ENCODE measurements around the gene PRSS33.

The PRSS33 gene

DNA sequence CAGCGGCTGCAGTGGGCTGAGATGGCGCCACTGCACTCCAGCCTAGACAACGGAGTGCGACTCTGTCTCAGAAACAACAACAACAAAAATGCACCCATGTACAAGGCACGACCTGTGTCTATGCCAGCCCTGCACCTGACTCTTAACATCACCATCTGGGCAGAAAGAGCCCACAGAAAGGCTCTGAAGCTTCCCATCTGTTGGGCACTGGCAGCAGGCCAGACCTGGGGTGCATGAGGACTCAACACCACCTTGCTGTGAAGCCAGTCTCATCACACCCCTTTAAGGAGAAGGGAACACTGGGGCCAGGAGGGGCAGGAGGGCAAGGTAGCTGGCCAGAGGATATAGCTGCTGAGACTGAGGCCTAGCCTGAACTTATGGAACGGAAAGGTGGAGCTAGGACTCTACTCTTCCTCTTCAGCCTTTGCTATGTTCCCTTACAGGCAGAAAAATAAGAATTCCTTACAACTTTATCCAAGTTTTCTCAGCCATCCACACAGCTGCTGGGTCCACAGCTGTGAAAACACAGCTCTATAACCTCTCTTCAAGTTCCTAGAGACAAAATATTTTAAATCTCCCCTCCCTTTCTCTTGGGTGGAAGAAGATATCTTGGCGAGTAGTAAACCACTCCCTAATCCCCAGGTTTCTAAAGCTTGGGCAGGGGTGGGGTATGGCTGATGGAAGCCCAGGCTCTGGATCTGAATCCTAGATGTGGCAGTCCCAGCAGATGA, 13.0 kb downstream of the PRSS33 start:
- TF ChIP-seq, protein P1, sequence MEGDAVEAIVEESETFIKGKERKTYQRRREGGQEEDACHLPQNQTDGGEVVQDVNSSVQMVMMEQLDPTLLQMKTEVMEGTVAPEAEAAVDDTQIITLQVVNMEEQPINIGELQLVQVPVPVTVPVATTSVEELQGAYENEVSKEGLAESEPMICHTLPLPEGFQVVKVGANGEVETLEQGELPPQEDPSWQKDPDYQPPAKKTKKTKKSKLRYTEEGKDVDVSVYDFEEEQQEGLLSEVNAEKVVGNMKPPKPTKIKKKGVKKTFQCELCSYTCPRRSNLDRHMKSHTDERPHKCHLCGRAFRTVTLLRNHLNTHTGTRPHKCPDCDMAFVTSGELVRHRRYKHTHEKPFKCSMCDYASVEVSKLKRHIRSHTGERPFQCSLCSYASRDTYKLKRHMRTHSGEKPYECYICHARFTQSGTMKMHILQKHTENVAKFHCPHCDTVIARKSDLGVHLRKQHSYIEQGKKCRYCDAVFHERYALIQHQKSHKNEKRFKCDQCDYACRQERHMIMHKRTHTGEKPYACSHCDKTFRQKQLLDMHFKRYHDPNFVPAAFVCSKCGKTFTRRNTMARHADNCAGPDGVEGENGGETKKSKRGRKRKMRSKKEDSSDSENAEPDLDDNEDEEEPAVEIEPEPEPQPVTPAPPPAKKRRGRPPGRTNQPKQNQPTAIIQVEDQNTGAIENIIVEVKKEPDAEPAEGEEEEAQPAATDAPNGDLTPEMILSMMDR (IDR thresholded peaks at IDR 0.05; ENCODE audit: control insufficient read depth, insufficient read depth, low read depth, low read length, missing control alignments), result no peak
- no peak for DNase-seq (ENCODE audit: low read depth)
- no peak overlapping the region for H3K4me3 ChIP-seq (ENCODE audit: control insufficient read depth, low read depth, low read length)

DNA sequence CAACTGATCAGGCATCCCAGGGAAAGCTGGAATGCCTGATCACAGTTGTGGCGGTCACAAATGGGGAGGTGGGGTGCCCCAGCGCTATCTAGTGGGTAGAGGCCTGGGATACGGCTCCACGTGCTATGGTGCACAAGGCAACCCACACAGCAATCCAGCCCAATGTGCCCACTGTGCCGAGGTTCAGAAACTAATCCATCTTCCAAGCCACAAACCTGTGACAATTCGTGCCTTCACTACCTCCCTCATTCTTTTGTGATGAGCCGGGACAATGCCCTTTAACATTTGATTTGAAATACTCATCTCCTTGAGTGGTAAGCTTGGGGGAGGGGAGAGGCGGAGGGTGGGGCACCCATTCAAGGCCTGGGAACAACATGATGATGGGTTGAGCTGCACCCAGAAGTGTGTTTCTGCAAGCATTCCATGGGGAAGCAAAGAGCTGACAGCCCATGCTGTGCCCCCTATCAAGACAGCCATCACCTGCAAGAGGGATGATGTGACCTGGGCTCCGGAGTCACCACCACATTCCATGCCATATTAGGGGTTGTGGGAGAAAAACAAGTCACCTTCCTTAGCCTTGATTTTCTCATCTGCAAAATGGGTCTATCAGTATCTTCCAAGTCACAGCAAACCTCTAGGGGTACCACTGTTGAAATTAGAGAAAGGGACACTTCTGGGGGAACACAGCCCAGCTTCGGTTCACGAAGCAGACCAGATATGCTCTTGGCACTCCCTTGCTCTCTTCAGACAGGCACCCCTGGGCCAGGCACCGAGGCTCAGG, 14.0 kb downstream of the PRSS33 start:
- TF ChIP-seq, protein P1 (IDR thresholded peaks at IDR 0.05; ENCODE audit: control insufficient read depth, insufficient read depth, low read depth, low read length, missing control alignments), result no peak
- H3K4me3 ChIP-seq (ENCODE audit: control insufficient read depth, low read depth, low read length), result no peak overlapping the region
- DNase-seq (ENCODE audit: low read depth), result no peak

DNA sequence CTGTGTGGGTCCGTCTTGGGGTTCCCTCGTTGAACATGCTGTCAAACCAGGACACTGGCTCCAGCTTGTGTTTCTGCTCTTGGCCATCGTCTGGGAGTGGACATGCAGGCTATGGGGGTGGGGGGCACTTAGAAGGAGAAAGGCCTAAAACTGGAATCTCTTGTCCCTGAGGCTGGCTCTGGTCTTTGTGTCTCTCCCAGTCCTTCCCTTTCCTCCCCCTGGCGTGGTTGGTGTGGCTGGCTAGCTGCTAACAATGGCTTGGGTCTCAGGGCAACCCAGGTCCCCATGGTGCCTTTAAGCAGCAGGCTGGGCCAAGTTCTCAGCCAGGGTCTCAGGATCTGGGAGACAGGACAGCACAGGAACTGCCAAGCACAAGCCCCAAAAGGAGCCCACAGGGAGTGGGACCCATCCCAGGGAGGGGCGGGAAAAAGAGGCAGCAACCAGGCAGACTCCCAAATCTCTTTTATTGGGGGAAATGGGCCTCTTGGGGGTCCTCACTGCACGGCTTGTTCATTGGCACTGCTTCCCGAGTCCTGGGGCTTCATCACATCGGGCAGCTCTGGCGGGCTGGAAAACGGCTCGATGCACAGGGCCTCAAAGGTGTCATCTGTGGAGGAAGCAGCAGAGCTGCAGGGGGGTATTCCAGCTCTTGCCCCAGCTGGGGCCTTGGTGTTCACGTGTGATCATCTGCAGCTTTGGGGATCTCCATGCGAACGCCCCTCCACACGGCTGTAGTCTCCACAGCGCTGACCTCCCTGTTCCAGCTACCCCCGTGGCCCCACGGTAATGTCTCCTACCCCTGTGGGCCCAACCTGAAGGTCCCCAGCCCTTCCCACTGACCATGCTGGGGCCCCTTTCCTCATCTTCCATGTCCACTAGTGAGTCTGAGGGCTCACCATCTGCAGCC, 15.6 kb downstream of the PRSS33 start:
- TF ChIP-seq, protein P1 (IDR thresholded peaks at IDR 0.05; ENCODE audit: control insufficient read depth, insufficient read depth, low read depth, low read length, missing control alignments), result no peak
- DNase-seq (ENCODE audit: low read depth), result no peak
- H3K4me3 ChIP-seq (ENCODE audit: control insufficient read depth, low read depth, low read length), result no peak overlapping the region

DNA sequence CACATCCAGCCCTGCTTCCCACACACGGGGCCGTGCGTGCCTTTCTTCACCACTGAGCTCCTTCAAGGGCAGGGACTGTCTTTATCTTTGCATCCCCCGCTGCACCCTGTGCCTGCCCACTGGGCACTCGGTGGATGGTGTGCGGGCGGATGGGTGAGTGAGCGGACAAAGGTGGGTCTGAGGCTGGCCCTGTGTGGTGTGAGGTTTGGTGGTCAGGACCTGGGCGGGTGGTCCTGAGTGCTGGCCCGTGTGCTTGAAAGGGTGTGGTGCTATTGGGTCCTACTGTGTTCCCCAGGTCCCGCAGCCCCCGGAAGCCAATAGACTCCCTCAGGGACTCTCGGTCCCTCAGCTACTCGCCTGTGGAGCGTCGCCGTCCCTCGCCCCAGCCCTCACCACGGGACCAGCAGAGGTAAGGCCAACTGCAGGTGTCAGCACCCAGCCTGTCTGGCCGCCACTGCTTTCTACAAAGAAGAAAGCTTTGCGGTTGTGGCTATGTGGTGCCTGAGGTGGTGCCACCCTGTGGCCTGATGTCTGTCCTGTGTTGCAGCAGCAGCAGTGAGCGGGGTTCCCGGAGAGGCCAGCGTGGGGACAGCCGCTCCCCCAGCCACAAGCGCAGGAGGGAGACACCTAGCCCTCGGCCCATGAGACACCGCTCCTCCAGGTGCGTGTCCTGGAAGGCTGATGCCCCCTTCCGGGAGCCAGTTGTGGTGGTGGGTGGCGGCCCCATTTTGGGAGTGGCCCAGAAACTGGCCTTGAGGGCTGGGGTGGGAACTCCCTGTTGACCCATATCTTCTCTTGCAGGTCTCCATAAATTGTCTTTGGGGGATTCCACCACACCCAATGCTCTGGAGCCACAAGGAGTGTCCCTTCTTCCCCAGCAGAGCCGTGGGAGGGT, 17.1 kb downstream of the PRSS33 start:
- no peak overlapping the region for H3K4me3 ChIP-seq (ENCODE audit: control insufficient read depth, low read depth, low read length)
- TF ChIP-seq, protein P1 (IDR thresholded peaks at IDR 0.05; ENCODE audit: control insufficient read depth, insufficient read depth, low read depth, low read length, missing control alignments), result no peak
- DNase-seq (ENCODE audit: low read depth), result no peak

DNA sequence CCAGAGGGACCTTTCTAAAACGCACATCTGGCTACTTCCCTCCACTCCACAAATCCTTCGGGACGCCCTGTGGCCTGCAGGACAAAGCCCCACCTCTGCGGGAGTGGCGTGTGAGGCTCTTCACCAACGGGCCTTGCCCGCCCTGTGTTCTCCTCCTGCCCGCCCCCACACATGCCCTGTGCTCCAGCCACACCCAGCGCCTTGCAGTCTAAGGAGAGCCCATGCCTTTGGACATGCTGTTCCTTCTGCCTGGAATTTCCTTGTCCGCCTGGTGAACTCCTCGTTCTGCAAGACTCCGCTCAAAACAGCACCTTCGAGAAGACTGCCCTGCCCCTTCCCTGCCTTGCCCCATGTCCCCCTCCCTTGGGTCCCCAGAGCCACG, 17.7 kb downstream of the PRSS33 start:
- TF ChIP-seq, protein P1 (IDR thresholded peaks at IDR 0.05; ENCODE audit: control insufficient read depth, insufficient read depth, low read depth, low read length, missing control alignments), result no peak
- no peak overlapping the region for H3K4me3 ChIP-seq (ENCODE audit: control insufficient read depth, low read depth, low read length)
- DNase-seq (ENCODE audit: low read depth), result no peak

Data from AG09309 (cell line).